A673 (cell line): Measurements from ENCODE around the gene DMAC2.

Experiments
- CTCF ChIP-seq: fragments of 300-800, 200-600 bp; sonication (generic); conservative IDR thresholded peaks from 2 replicates; pipeline ENCODE4 v1.5.1; 2017; ENCODE audit warnings: low read depth, mild to moderate bottlenecking, antibody characterized with exemption, low read length, moderate library complexity, mixed read lengths
- EZH2 ChIP-seq: fragments of 200-600 bp; sonication (generic); IDR thresholded peaks from 2 replicates; pipeline ENCODE4 v1.6.1; 2017; ENCODE audit warnings: borderline replicate concordance, low read depth, mild to moderate bottlenecking, mixed read lengths, antibody characterized with exemption, low read length; ENCODE audit not compliant: poor library complexity, severe bottlenecking

- TF ChIP-seq CTCF (no peak), EZH2 (no peak)
Measured at GRCh38 chr19:41395355-41395754, 44.4 kb downstream of the DMAC2 start.
